ENCODE results near the gene MICAL2.

MICAL2 gene

GRCh38 chr11:12205330-12205729, 94.9 kb downstream of the MICAL2 start:
- no peak overlapping the region for H3K27ac ChIP-seq

GRCh38 chr11:12206529-12206928, 96.1 kb downstream of the MICAL2 start:
- H3K27ac ChIP-seq, result no peak overlapping the region
- TF ChIP-seq CTCF (IDR thresholded peaks at IDR 0.05) (no peak), ZFX (IDR thresholded peaks at IDR 0.05; ENCODE audit: borderline replicate concordance) (no peak)

More at GRCh38 chr11:12205330-12205729, 94.9 kb downstream of the MICAL2 start:
- no peak for TF ChIP-seq ZFX (IDR thresholded peaks at IDR 0.05; ENCODE audit: borderline replicate concordance)
- TF ChIP-seq CTCF (IDR thresholded peaks at IDR 0.05), result no peak

- TF ChIP-seq ZFX (IDR thresholded peaks at IDR 0.05; ENCODE audit: borderline replicate concordance) (no peak), CTCF (IDR thresholded peaks at IDR 0.05) (no peak)
- no peak overlapping the region for H3K27ac ChIP-seq
Measured at GRCh38 chr11:12207384-12208150, 97.2 kb downstream of the MICAL2 start.

- H3K27ac ChIP-seq, result no peak overlapping the region
- TF ChIP-seq CTCF (IDR thresholded peaks at IDR 0.05) (no peak), ZFX (IDR thresholded peaks at IDR 0.05; ENCODE audit: borderline replicate concordance) (no peak)
Measured at GRCh38 chr11:12209096-12209495, 98.7 kb downstream of the MICAL2 start.

- TF ChIP-seq CTCF (IDR thresholded peaks at IDR 0.05) (no peak), ZFX (IDR thresholded peaks at IDR 0.05; ENCODE audit: borderline replicate concordance) (no peak)
- no peak overlapping the region for H3K27ac ChIP-seq
Measured at GRCh38 chr11:12210200-12210599, 99.8 kb downstream of the MICAL2 start.

GRCh38 chr11:12211331-12212065, 101.1 kb downstream of the MICAL2 start:
- H3K27ac ChIP-seq, result no peak overlapping the region
- TF ChIP-seq CTCF (IDR thresholded peaks at IDR 0.05) (no peak), ZFX (IDR thresholded peaks at IDR 0.05; ENCODE audit: borderline replicate concordance) (no peak)

All from 22Rv1 (cell line).